RWPE1 (cell line): ENCODE data around the gene TSSK3.

ENCODE experiments used
- CTCF ChIA-PET: fragments of 350-600 bp; sonication (Branson Sonifier 250); formaldehyde crosslinking; extraction: SDS; loops from one replicate; lab custom pipeline; 2021; lab: Yijun Ruan, JAX
- POLR2A ChIA-PET: fragments of 400-600 bp; formaldehyde crosslinking; extraction: SDS; loops from one replicate; lab custom pipeline; 2020; ENCODE audit warnings: antibody characterized with exemption; ENCODE audit not compliant: low non-redundant PET; lab: Yijun Ruan, JAX
- DNase-seq: peaks from one replicate; pipeline ENCODE4 v3.0.0; 2012; ENCODE audit warnings: low spot score
- H3K27ac ChIP-seq: fragments of 450-650 bp; 2 replicates; pipeline ENCODE4 v1.5.1; 2017
- CTCF ChIP-seq: fragments of 450-650 bp; conservative IDR thresholded peaks from 2 replicates; pipeline ENCODE4 v1.5.1; 2017; ENCODE audit warnings: low read depth, mild to moderate bottlenecking

The TSSK3 gene

DNA sequence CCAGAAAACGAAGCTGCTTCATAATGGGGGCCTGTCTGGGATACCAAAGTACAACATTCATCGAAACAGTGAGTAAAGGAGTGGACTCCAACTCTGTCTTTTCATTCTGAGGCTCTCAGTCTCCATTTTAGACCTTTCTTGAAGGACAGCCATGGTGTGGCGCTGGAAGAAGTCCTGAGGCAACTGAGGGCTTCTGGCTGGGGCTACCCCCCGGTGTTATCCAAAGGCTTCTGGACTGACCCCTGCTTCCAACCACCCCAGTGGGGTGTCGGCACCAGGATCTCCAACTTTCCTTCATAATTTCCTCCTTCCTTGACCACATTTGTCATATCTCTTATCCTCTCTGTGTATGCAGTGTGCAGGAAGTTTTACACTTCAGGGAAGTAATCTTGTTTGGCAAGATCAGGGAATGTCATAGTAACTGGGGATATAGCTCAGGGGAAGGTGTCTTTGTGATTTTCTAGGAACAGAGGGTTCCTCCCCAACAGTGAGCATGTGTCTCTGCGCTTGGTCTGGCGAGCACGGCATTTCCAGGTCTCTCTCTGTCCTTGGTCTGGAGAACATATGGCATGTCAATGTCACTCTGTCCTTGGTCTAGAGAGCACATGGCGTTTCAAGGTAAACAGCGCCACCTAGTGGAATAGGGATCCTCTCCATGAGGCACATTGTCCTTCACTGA is 51.3 kb downstream of the TSSK3 start:
- TF ChIP-seq CTCF = peak; percentile 63

More for the DNA sequence above, 51.3 kb downstream of the TSSK3 start:
- ChIA-PET POLR2A (no interaction called here), CTCF (interaction anchor here (0.6 to 0.7 kb wide), 3 partner anchors 57 to 319 kb away, joined by 3 to 5 read pairs (median 3); partner anchors contain the start of gene HDAC1)
- DNase-seq = peak; percentile 32
- no peak overlapping the region for H3K27ac ChIP-seq
